ENCODE measurements around the gene GFPT2.
"Not testable (repeated sequence)": the region's sequence is repeated elsewhere in the genome, so short reads cannot be mapped to it uniquely, and the experiment has no call there.

GRCh38 chr5:180299014-180299413 lies 54.1 kb downstream of the GFPT2 start:
- not testable (repeated sequence) for TF ChIP-seq YY1 (IDR thresholded peaks at IDR 0.05; ENCODE audit: insufficient read depth, insufficient read length); SUZ12 (IDR thresholded peaks at IDR 0.05; ENCODE audit: extremely low read depth, insufficient read depth, insufficient read length)

Data from NT2/D1 (cell line).